ENCODE measurements around the gene PLCH1. TPM values are rescaled to one million over a fixed set of nuclear protein-coding genes. Genes with fewer than 3 reads are reported as not detected.
"Not testable (repeated sequence)": the region's sequence is repeated elsewhere in the genome, so short reads cannot be mapped to it uniquely, and the experiment has no call there.

The PLCH1 gene
- total RNA-seq, 4 donors from 2014 or later: 1.4 to 7.0 (median 2.0) TPM

- DNase-seq (ENCODE audit: low spot score in 2 of 2): no peak
- no peaks in the 10 kb centered on the region for H3K27me3 ChIP-seq
- TF ChIP-seq EP300 (IDR thresholded peaks at IDR 0.05) (no peak), POLR2A (IDR thresholded peaks at IDR 0.05) (no peak), CTCF (IDR thresholded peaks at IDR 0.05) (no peak)
- H3K4me1 ChIP-seq: peaks cover 0 to 14% (median 0%) of the 10 kb centered on the region in 4 donors
- H3K36me3 ChIP-seq: no peaks in the 10 kb centered on the region
- no peak overlapping the region for H3K4me3 ChIP-seq
- H3K9me3 ChIP-seq: no peaks in the 10 kb centered on the region
- no peak overlapping the region for H3K27ac ChIP-seq
- WGBS, 2 donors: 71 to 76% methylated on average over 5 of the region's 5 CpGs
These were observed 98.7 kb downstream of the PLCH1 start for GRCh38 chr3:155646128-155646527.

GRCh38 chr3:155643581-155644165 is 101.2 kb downstream of the PLCH1 start:
- no peak for DNase-seq (ENCODE audit: low spot score in 2 of 2)
- H3K27me3 ChIP-seq: no peaks in the 10 kb centered on the region
- no peak overlapping the region for H3K4me3 ChIP-seq
- TF ChIP-seq CTCF (IDR thresholded peaks at IDR 0.05): no peak
- TF ChIP-seq EP300 (IDR thresholded peaks at IDR 0.05): no peak
- no peak for TF ChIP-seq POLR2A (IDR thresholded peaks at IDR 0.05)
- H3K27ac ChIP-seq: no peak overlapping the region
- no peaks in the 10 kb centered on the region for H3K36me3 ChIP-seq
- H3K4me1 ChIP-seq: peaks cover 0 to 14% (median 0%) of the 10 kb centered on the region in 4 donors
- no peaks in the 10 kb centered on the region for H3K9me3 ChIP-seq
- WGBS, 2 donors: 82 to 85% methylated on average over 4 of the region's 4 CpGs

- no peak overlapping the region for H3K4me3 ChIP-seq
- TF ChIP-seq POLR2A (IDR thresholded peaks at IDR 0.05) (no peak), EP300 (IDR thresholded peaks at IDR 0.05) (no peak), CTCF (IDR thresholded peaks at IDR 0.05) (no peak)
- no peaks in the 10 kb centered on the region for H3K36me3 ChIP-seq
- 58 to 79% methylated on average over 1 of the region's 1 CpG for WGBS, 2 donors
- DNase-seq (ENCODE audit: low spot score in 2 of 2): no peak
- H3K27ac ChIP-seq: no peak overlapping the region
- no peaks in the 10 kb centered on the region for H3K27me3 ChIP-seq
- H3K9me3 ChIP-seq: no peaks in the 10 kb centered on the region
- peaks cover 0 to 3% (median 0%) of the 10 kb centered on the region in 4 donors for H3K4me1 ChIP-seq
These were observed 102.9 kb downstream of the PLCH1 start for GRCh38 chr3:155641956-155642355.

- WGBS, 2 donors: 57 to 66% methylated on average over 3 of the region's 3 CpGs
- Histone ChIP-seq H3K27me3 (no peaks in the 10 kb centered on the region), H3K36me3 (no peaks in the 10 kb centered on the region), H3K4me3 (no peak overlapping the region), H3K27ac (no peak overlapping the region), H3K4me1 (no peaks in the 10 kb centered on the region), H3K9me3 (no peaks in the 10 kb centered on the region)
- TF ChIP-seq EP300 (IDR thresholded peaks at IDR 0.05) (no peak), CTCF (IDR thresholded peaks at IDR 0.05) (no peak), POLR2A (IDR thresholded peaks at IDR 0.05) (no peak)
- no peak for DNase-seq (ENCODE audit: low spot score in 2 of 2)
These were observed 104.8 kb downstream of the PLCH1 start for GRCh38 chr3:155640098-155640497.

GRCh38 chr3:155639462-155640055 is 105.3 kb downstream of the PLCH1 start:
- no peaks in the 10 kb centered on the region for H3K36me3 ChIP-seq
- no peak for DNase-seq (ENCODE audit: low spot score in 2 of 2)
- WGBS, 2 donors: 83 to 92% methylated on average over 4 of the region's 4 CpGs
- H3K27me3 ChIP-seq: no peaks in the 10 kb centered on the region
- no peak overlapping the region for H3K4me3 ChIP-seq
- no peak overlapping the region for H3K27ac ChIP-seq
- TF ChIP-seq EP300 (IDR thresholded peaks at IDR 0.05): no peak
- no peak for TF ChIP-seq POLR2A (IDR thresholded peaks at IDR 0.05)
- TF ChIP-seq CTCF (IDR thresholded peaks at IDR 0.05): no peak
- H3K9me3 ChIP-seq: no peaks in the 10 kb centered on the region
- no peaks in the 10 kb centered on the region for H3K4me1 ChIP-seq

GRCh38 chr3:155638461-155638860 is 106.4 kb downstream of the PLCH1 start:
- DNase-seq (ENCODE audit: low spot score in 2 of 2); H3K4me3 ChIP-seq; H3K27me3 ChIP-seq; H3K36me3 ChIP-seq; H3K9me3 ChIP-seq; H3K4me1 ChIP-seq; H3K27ac ChIP-seq: not testable (repeated sequence)

Data from tibial nerve (tissue), 4 donors.